GM19372 (cell line): ENCODE measurements around the gene COL26A1.
"Not testable (repeated sequence)": the region's sequence is repeated elsewhere in the genome, so short reads cannot be mapped to it uniquely, and the experiment has no call there.

Source experiments
- ATAC-seq: cut with Tn5 transposase; IDR thresholded peaks from one replicate; pipeline ENCODE4 v1.9.1; 2021; ENCODE audit warnings: mild to moderate bottlenecking, low read depth, moderate library complexity; ENCODE audit not compliant: unreplicated experiment

COL26A1 gene

DNA sequence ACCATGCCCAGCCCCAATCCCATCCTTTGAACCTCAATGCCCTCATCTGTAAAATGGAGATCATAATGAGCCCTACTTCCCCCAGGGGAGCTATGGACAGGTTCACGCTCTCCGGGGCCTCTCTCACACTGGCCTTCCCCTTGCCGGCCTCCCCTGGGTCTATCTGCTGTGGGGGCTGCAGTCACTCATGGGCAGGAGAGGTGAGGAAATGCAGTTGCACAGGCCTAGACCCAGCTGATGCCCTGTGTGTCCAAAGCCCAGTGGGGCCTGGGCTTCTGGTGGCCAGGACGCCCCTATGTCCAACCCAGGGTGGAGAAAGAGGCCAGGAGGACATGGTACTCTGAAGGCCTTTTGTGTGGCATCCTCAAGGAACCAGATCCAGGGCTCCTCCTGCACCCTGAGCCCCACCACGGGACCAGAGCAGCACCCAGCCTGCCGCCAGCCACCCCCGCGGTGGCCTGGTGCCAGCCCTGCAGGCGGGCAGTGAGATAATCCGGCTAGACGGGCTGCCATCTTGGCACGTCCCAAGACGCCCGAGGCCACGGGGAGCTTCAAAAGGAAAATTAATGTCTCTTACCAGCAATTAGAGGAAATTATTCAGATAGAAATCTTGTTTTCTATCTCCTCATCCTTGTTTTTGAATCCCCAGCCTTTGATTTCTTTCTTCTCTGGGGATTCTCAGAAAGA is 227.4 kb downstream of the COL26A1 start:
- ATAC-seq = no peak

DNA sequence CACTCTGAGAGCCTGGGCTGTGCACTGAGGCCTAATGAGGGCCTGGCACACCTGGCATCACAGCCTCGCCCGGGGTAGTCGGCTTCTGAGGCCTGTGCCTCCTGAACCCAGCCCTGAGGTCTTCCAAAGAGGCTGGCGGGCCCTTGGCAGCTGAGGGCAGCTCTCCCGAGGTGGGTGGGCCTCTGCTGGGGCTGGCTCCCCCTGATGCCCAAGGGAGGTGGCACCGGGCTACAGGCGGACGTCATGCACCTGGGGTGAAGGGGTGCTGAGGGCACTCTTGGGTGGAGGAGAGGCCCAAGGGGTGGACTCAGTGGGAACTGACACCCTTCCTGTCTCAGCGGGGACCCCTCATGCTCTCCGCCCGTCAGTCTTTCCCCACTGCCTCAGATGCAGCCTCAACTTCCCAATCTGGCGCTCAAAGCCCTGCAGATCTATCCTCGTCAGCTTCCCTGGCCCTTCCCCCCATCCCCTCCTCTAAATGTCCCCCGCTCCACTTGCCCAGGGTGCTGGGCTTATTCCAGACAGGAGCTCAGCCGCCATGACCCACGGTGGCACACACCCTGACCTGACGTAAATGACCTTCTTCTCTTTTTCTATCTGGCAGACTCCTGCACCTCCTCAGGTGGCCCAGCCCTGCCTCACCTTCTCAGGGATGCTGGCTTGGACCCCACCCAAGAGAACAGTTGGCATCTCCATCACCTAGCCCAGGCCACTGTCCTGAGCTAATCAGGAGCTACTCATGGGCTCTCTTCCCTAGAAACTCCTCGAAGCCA is 228.2 kb downstream of the COL26A1 start:
- ATAC-seq = no peak

DNA sequence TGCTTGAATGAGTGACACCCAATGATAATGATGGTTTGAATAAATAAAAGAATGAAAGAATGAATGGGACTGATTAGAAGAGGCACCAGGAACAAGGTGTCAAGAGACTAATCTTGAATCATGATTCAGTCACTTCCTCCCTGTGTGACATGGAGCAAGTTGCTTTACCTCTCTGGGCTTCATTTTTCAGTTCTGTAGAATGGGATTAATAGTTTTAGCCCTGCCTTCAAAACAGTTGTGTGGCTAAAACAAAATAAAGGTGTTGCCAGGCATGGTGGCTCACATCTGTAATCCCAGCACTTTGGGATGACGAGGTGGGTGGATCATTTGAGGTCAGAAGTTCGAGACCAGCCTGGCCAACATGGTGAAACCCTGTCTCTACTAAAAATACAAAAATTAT is 228.8 kb downstream of the COL26A1 start:
- no peak for ATAC-seq

- no peak for ATAC-seq
Observed at GRCh38 chr7:101593556-101593955, 230.9 kb downstream of the COL26A1 start.

GRCh38 chr7:101594790-101595189 is 232.1 kb downstream of the COL26A1 start:
- no peak for ATAC-seq

DNA sequence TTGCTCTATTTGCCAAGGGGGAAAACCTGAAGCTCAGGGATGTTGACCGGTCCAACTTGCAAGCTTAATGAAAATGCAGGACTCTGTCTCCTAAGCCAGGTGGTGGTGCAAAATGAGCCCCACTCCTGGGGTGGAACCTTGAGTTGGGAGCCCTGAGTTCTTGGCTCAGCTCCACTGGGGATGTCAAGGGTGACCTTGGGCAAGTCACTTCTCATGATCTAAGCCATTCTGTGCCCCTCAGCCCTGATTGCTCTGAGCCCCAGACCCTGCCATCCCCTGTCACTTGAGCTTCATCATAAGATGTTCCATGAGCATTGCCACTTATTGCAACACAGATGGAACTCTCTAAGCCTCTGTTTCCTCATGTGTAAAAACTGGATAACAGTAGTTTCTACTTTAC is 232.6 kb downstream of the COL26A1 start:
- ATAC-seq = no peak

- no peak for ATAC-seq
Observed at GRCh38 chr7:101595766-101596537, 233.3 kb downstream of the COL26A1 start.

- ATAC-seq = no peak
Observed at GRCh38 chr7:101596898-101597297, 234.2 kb downstream of the COL26A1 start.

- no peak for ATAC-seq
Observed at GRCh38 chr7:101597941-101598340, 235.3 kb downstream of the COL26A1 start.

GRCh38 chr7:101598422-101598985 is 235.8 kb downstream of the COL26A1 start:
- no peak for ATAC-seq

- ATAC-seq = no peak
Observed at GRCh38 chr7:101598986-101599771, 236.5 kb downstream of the COL26A1 start.

- no peak for ATAC-seq
Observed at GRCh38 chr7:101599787-101600186, 237.1 kb downstream of the COL26A1 start.

- ATAC-seq = no peak
Observed at GRCh38 chr7:101602082-101602481, 239.4 kb downstream of the COL26A1 start.

DNA sequence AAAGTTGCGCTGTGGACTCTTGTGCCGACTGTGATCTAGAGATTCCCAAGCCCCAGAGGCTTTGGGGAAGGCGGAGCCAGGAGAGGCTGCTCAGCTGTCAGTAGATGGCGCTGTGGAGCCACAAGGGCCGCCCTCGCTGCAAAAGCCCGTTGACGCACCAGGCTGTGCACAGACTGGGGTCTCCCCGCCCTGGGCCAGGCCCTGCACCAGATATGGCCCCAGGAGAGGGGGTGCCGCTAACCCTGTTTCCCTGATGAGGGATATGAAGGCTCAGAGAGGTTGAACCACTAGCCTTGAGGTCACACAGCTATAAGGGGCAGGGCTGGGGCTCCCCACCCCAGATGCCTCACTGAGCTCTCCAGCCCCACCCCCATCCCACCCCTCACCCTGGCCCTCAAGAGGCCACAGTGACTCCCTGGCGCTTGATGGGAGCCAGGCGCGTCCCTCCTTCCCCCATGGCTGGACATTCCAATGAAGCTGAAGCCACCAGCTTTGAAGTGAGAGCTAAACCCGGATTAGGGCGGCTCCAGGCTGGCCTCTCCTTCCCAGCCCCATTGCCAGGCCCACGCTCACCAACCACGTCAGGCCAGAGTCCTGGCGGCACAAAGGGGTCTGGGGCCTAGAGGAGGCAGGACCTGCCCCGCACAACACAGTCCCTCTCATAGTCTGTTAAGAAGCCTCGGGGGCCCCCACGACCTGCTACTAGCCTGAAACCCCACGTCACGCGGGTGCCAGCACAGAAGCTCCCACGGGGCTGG is 240.0 kb downstream of the COL26A1 start:
- no peak for ATAC-seq

- no peak for ATAC-seq
Observed at GRCh38 chr7:101604331-101604933, 241.8 kb downstream of the COL26A1 start.

GRCh38 chr7:101604934-101605332 is 242.3 kb downstream of the COL26A1 start:
- not testable (repeated sequence) for ATAC-seq

DNA sequence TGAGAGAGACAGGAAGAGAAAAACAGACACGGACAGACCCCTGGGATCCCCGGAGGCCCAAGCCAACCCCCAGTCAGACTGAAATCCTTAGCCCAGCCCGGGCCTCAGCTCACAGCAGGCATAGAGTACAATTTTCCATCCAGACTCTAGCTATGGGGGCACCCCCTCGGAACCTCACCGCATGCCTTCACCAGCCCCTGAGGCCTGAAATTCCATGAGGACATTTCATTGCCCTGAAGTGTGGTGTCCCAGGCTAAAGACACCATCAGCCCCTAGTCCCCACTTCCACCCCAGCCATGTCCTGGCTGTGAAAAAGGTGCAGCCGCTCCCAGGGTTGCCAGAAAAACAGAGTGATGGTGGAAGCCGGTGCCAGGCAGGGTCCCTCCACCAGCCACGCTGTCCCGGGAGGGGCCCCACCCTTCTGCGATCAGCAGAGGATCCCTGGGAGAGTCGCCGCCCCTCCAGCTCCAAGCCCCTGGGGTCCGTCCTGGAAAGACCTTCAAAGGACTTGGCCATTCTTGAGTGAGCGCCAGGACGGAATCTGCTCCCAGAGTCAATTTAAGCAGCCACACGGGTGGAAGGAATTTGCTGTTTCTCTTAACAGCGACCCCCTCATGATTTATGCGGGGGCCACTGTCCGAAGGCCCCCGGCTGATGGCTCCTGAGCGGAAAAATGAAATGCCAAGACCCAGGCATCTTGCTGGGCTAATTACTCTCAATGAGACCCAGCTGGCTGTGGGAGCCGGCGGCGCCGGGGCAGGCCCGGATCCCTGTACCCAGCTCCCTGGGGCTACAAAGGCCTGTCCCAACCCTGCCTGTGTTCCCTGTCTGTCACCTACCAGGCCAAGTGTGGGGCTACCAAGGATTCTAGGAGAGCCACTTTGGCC is 243.2 kb downstream of the COL26A1 start:
- ATAC-seq = no peak

DNA sequence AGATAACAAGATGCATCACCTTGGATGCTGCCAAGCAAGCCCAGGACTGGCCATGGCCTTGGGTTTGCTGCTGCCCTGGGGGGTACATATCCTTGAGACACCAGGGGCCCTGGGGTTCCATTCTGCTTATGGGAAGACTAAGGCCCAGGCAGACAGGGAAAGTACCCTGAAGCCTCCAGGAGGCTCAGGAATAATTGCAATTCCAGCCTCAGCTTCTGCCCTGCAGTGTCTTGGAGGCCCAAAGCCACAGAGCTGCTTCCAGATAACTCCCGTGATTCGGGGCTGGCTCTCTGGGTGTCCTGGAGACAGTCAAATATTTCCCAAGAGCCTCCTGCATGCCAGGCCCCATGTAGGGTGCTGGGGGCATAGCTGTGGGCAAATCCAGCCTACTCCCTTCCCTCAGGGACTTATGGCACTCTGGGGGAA is 243.8 kb downstream of the COL26A1 start:
- ATAC-seq = no peak
